Neural crest cell (in vitro differentiated cells): ENCODE results near the gene SCCPDH. TPM values are rescaled to one million over a fixed set of nuclear protein-coding genes. Genes with fewer than 3 reads are reported as not detected.
A peak's percentile ranks its signal among the peaks of the same experiment; 100 is the strongest.
"Not testable (repeated sequence)": the region's sequence is repeated elsewhere in the genome, so short reads cannot be mapped to it uniquely, and the experiment has no call there.

Source experiments
- DNase-seq: peaks from one replicate; pipeline ENCODE4 v3.0.0; 2021; ENCODE audit warnings: low read depth, mixed read lengths, low spot score
- H3K27ac Mint-ChIP-seq: one replicate; pipeline ENCODE4 v1.8.0; 2021; ENCODE audit warnings: mild to moderate bottlenecking, mixed read lengths; ENCODE audit not compliant: unreplicated experiment
- H3K27me3 Mint-ChIP-seq: 2 replicates; pipeline ENCODE4 v1.8.0; 2021; ENCODE audit warnings: low read depth, mild to moderate bottlenecking, mixed read lengths
- H3K36me3 Mint-ChIP-seq: 2 replicates; pipeline ENCODE4 v1.8.0; 2021; ENCODE audit warnings: low read depth, mild to moderate bottlenecking, mixed read lengths
- H3K4me1 Mint-ChIP-seq: 2 replicates; pipeline ENCODE4 v1.8.0; 2021; ENCODE audit warnings: mixed read lengths
- H3K4me3 Mint-ChIP-seq: one replicate; pipeline ENCODE4 v1.8.0; 2021; ENCODE audit warnings: mild to moderate bottlenecking, mixed read lengths
- H3K9me3 Mint-ChIP-seq: 2 replicates; pipeline ENCODE4 v1.8.0; 2021; ENCODE audit warnings: mixed read lengths
- CTCF ChIP-seq: fragments of 200-600 bp; sonication (generic); conservative IDR thresholded peaks from 2 replicates; pipeline ENCODE4 v1.5.0; 2021; ENCODE audit warnings: antibody characterized with exemption, mild to moderate bottlenecking
- total RNA-seq: library from RNA; stranded (reverse); gene quantifications from 2 replicates; pipeline ENCODE4 v1.2.1, GENCODE V29; 2021

SCCPDH gene
- total RNA-seq, 1 donor from 2014 or later = 53.1 TPM

DNA sequence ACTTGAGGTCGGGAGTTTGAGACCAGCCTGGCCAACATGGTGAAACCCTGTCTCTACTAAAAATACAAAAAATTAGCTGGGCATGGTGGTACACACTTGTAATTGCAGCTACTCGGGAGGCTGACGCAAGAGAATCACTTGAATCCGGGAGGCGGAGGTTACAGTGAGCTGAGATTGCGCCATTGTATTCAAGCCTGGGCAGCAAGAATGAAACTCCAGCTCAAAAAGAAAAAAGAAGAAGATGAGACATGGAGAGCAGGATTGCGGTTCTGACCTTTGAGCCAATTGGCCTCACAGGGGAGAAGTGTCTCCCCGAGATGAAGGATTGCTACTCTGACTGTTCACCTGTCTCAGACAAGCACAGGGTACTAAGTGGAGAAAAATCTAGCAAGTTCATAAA lies 6.6 kb downstream of the SCCPDH start:
- peaks cover 57% of the 10 kb centered on the region for H3K4me1 Mint-ChIP-seq
- H3K36me3 Mint-ChIP-seq = peaks cover 63% of the 10 kb centered on the region
- TF ChIP-seq CTCF = no peak
- no peak overlapping the region for H3K27ac Mint-ChIP-seq
- no peak for DNase-seq
- no peak overlapping the region for H3K4me3 Mint-ChIP-seq
- H3K9me3 Mint-ChIP-seq = peaks cover 20% of the 10 kb centered on the region
- no peaks in the 10 kb centered on the region for H3K27me3 Mint-ChIP-seq

DNA sequence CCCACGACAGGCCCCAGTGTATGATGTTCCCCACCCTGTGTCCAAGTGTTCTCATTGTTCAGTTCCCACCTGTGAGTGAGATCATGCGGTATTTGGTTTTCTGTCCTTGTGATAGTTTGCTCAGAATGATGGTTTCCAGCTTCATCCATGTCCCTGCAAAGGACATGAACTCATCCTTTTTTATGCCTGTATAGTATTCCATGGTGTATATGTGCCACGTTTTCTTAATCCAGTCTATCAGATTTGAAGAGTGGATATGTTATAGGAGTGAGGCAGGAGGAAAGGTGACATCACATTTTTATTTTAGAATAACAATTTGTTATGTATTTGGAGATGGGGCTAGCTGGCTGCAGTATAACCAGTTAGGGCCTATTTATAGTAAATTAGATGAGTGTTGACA lies 7.7 kb downstream of the SCCPDH start:
- H3K27me3 Mint-ChIP-seq = not testable (repeated sequence)

GRCh38 chr1:246733704-246734103 lies 9.5 kb downstream of the SCCPDH start:
- Mint-ChIP-seq H3K4me3 (no peak overlapping the region), H3K27me3 (no peaks in the 10 kb centered on the region), H3K4me1 (peaks cover 31% of the 10 kb centered on the region), H3K36me3 (peaks cover 45% of the 10 kb centered on the region), H3K9me3 (peaks cover 8% of the 10 kb centered on the region), H3K27ac (no peak overlapping the region)
- DNase-seq = no peak
- TF ChIP-seq CTCF = no peak

More for the DNA sequence above, 7.7 kb downstream of the SCCPDH start:
- not testable (repeated sequence) for H3K4me3 Mint-ChIP-seq, DNase-seq, H3K27ac Mint-ChIP-seq
- Mint-ChIP-seq H3K9me3 (peaks cover 20% of the 10 kb centered on the region), H3K4me1 (peaks cover 47% of the 10 kb centered on the region), H3K36me3 (peaks cover 59% of the 10 kb centered on the region)

DNA sequence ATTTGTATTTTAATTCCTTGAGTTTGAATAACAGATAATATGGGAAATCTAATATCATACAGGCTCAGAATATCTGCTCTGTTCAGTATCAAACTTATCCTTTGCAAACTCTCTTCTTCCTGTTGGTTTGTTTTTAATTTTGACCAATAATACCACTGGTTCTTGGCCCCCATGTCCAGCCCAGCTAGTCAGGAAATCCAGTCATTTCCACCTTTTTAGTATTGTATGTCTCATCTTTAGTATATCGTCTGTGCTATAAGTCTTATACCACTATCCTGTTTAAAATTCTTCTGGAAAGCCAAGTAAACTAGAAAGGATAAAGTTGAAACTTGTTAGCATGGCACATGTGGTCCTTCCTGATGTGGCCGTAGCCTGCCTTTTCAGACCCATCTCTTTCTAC lies 10.7 kb downstream of the SCCPDH start:
- Mint-ChIP-seq H3K27ac (peak overlapping the region; percentile 17), H3K36me3 (peaks cover 40% of the 10 kb centered on the region), H3K4me1 (peaks cover 21% of the 10 kb centered on the region), H3K4me3 (no peak overlapping the region), H3K27me3 (no peaks in the 10 kb centered on the region), H3K9me3 (peaks cover 5% of the 10 kb centered on the region)
- no peak for DNase-seq
- no peak for TF ChIP-seq CTCF

DNA sequence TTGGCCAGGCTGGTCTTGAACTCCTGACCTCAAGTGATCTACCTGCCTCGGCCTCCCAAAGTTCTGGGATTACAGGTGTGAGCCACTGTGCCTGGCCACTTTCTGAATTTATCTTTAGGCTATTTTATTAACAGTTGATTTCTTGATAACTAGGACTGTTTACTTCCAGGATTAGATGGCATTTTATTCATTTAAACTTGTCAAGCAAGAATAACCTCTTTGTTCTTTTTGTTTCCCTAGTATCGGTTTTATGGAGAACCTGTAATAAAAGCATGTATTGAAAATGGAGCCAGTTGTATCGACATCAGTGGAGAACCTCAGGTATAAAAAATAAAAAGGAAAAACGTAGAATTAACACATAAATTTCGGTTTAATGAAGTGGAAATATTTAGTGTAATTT lies 11.5 kb downstream of the SCCPDH start:
- Mint-ChIP-seq H3K4me3 (no peak overlapping the region), H3K4me1 (peaks cover 17% of the 10 kb centered on the region), H3K36me3 (peaks cover 31% of the 10 kb centered on the region), H3K27ac (no peak overlapping the region), H3K27me3 (no peaks in the 10 kb centered on the region), H3K9me3 (peaks cover 2% of the 10 kb centered on the region)
- DNase-seq = no peak
- no peak for TF ChIP-seq CTCF

DNA sequence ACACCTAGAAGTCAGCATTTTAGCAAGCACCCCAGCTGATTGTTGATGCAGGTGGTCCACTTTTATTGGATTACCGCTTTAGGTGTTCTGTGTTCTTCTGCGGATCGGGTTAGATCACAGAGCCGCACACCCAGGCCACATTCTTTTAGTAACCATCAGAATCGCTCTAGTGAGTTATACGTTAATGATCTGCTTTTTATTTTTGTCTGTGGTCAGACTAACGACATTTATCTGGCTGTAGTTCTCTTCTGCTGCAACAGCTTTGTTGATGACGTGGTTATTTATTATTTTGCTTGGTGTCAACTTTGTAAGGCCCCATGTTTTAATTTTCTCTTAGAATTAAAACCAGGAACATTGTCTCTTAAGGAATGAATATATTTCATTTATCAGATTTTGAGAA lies 18.2 kb downstream of the SCCPDH start:
- no peaks in the 10 kb centered on the region for H3K27me3 Mint-ChIP-seq
- H3K9me3 Mint-ChIP-seq = no peaks in the 10 kb centered on the region
- peaks cover 14% of the 10 kb centered on the region for H3K4me1 Mint-ChIP-seq
- H3K27ac Mint-ChIP-seq = no peak overlapping the region
- peaks cover 19% of the 10 kb centered on the region for H3K36me3 Mint-ChIP-seq
- no peak overlapping the region for H3K4me3 Mint-ChIP-seq
- no peak for DNase-seq
- no peak for TF ChIP-seq CTCF

DNA sequence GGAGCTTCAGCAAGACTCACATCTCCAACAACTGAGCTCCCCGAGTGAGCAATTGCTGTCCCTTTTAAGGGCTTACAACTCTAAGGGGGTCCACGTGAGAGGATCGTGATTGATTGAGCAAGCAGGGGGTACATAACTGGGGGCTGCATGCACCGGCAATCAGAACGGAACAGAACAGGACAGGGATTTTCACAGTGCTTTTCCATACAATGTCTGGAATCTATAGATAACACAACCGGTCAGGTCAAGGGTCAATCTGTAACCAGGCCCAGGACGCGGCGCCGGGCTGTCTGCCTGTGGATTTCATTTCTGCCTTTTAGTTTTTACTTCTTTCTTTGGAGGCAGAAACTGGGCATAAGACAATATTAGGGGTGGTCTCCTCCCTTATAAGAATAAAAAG lies 21.9 kb downstream of the SCCPDH start:
- peaks cover 19% of the 10 kb centered on the region for H3K36me3 Mint-ChIP-seq

More for the DNA sequence above, 21.9 kb downstream of the SCCPDH start:
- not testable (repeated sequence) for H3K4me3 Mint-ChIP-seq, DNase-seq, H3K27me3 Mint-ChIP-seq, H3K9me3 Mint-ChIP-seq
- peak overlapping the region; percentile 47 for H3K27ac Mint-ChIP-seq
- peaks cover 22% of the 10 kb centered on the region for H3K4me1 Mint-ChIP-seq
